ENCODE measurements around the gene PRUNE1. TPM values are rescaled to one million over a fixed set of nuclear protein-coding genes. Genes with fewer than 3 reads are reported as not detected.

PRUNE1 gene
- polyA plus RNA-seq, 1 donor from 2014 or later: 32.2 TPM

DNA sequence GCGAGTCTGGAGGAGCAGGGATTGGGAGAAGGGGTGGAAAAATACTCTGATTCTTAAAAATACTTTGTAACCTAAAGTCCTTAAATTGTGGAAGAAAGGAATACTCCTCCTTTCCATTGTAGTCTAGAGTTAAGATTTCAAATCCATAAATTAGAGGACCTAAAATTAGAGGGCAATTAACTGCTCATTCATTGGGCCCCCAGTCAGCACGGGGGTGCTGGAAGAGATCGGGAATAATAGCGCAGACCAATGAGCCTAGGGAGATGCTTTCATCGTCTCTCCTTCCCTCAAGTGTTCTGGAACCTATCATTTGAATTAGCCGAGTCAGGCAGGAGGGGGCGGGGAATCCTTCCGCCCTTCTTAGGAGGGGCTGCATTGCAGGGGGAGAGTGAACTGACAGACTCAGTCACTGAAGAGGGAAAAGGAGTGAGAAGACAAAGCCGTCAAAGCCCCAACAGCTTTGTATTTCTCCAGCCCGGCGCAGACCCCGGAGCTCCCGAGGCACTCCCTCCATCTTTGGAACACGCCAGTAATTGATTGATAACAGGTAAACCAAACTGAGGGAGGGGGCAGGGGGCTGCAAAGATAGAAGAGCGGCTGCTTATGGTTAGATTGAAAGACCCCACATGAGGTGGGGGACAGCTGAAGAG lies 51.9 kb downstream of the PRUNE1 start, which contains the start of gene MLLT11:
Gene MLLT11, plus strand, starts transcription at position 391 of the 650 bp plus-strand sequence. CDS start 6,828 bp downstream, outside the sequence.
- no peaks in the 10 kb centered on the region for H4K20me1 ChIP-seq (ENCODE audit: insufficient read depth)
- H3K4me3 ChIP-seq (ENCODE audit: low read length): peak within 1 kb of the TSS; percentile 69
- peak within 1 kb of the TSS; percentile 98 for H3K9ac ChIP-seq (ENCODE audit: low read length)
- H3K27me3 ChIP-seq (ENCODE audit: insufficient read depth, low read depth, low read length): no peaks in the 10 kb centered on the region
- peak within 1 kb of the TSS; percentile 25 for H2AFZ ChIP-seq (ENCODE audit: low read depth, low read length)
- no peaks in the 10 kb centered on the region for H3K9me3 ChIP-seq (ENCODE audit: low read length)
- no peaks in the 10 kb centered on the region for H3K9me2 ChIP-seq (ENCODE audit: insufficient read depth, low read length)
- peak within 1 kb of the TSS; percentile 100 for H3K4me2 ChIP-seq (ENCODE audit: low read length)
- H3F3A ChIP-seq (ENCODE audit: insufficient read depth, low read length, poor library complexity, severe bottlenecking): peaks cover 10% of the 10 kb centered on the region
- peaks cover 4% of the 10 kb centered on the region for H3K36me3 ChIP-seq (ENCODE audit: insufficient read depth, low read length)
- TF ChIP-seq, protein P1, sequence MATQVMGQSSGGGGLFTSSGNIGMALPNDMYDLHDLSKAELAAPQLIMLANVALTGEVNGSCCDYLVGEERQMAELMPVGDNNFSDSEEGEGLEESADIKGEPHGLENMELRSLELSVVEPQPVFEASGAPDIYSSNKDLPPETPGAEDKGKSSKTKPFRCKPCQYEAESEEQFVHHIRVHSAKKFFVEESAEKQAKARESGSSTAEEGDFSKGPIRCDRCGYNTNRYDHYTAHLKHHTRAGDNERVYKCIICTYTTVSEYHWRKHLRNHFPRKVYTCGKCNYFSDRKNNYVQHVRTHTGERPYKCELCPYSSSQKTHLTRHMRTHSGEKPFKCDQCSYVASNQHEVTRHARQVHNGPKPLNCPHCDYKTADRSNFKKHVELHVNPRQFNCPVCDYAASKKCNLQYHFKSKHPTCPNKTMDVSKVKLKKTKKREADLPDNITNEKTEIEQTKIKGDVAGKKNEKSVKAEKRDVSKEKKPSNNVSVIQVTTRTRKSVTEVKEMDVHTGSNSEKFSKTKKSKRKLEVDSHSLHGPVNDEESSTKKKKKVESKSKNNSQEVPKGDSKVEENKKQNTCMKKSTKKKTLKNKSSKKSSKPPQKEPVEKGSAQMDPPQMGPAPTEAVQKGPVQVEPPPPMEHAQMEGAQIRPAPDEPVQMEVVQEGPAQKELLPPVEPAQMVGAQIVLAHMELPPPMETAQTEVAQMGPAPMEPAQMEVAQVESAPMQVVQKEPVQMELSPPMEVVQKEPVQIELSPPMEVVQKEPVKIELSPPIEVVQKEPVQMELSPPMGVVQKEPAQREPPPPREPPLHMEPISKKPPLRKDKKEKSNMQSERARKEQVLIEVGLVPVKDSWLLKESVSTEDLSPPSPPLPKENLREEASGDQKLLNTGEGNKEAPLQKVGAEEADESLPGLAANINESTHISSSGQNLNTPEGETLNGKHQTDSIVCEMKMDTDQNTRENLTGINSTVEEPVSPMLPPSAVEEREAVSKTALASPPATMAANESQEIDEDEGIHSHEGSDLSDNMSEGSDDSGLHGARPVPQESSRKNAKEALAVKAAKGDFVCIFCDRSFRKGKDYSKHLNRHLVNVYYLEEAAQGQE (IDR thresholded peaks at IDR 0.05; ENCODE audit: borderline replicate concordance): peak; percentile 95
- peak; percentile 43 for TF ChIP-seq MXI1 (conservative IDR thresholded peaks at IDR 0.05; ENCODE audit: poor library complexity, severe bottlenecking)
- peak; percentile 8 for TF ChIP-seq RAD21 (conservative IDR thresholded peaks at IDR 0.05)
- TF ChIP-seq TAF1 (IDR thresholded peaks at IDR 0.05; ENCODE audit: low read depth): peak; percentile 96
- no peak for TF ChIP-seq EZH2 (IDR thresholded peaks at IDR 0.05; ENCODE audit: borderline replicate concordance, insufficient read depth, low read length, poor library complexity, severe bottlenecking)
- peak; percentile 99 for TF ChIP-seq POLR2AphosphoS5 (IDR thresholded peaks at IDR 0.05)
- TF ChIP-seq CTCF (IDR thresholded peaks at IDR 0.05; ENCODE audit: poor library complexity, severe bottlenecking): peak; percentile 56
- peak; percentile 82 for TF ChIP-seq EP300 (conservative IDR thresholded peaks at IDR 0.05; ENCODE audit: poor library complexity, severe bottlenecking)
- no peak for TF ChIP-seq SMC3 (conservative IDR thresholded peaks at IDR 0.05; ENCODE audit: poor library complexity)
- peaks cover 80% of the 10 kb centered on the region for H3K79me2 ChIP-seq (replicated peaks; ENCODE audit: insufficient read depth, low read length)
- H3K27ac ChIP-seq (ENCODE audit: low read length): peak within 1 kb of the TSS; percentile 99

GRCh38 chr1:151060657-151061421 lies 52.6 kb downstream of the PRUNE1 start:
- Histone ChIP-seq H4K20me1 (ENCODE audit: insufficient read depth) (no peaks in the 10 kb centered on the region), H3F3A (ENCODE audit: insufficient read depth, low read length, poor library complexity, severe bottlenecking) (peaks cover 10% of the 10 kb centered on the region), H3K9me3 (ENCODE audit: low read length) (no peaks in the 10 kb centered on the region), H3K79me2 (replicated peaks; ENCODE audit: insufficient read depth, low read length) (peaks cover 88% of the 10 kb centered on the region), H3K9me2 (ENCODE audit: insufficient read depth, low read length) (no peaks in the 10 kb centered on the region), H3K36me3 (ENCODE audit: insufficient read depth, low read length) (peaks cover 6% of the 10 kb centered on the region), H3K27ac (ENCODE audit: low read length) (peak overlapping the region; percentile 99), H3K4me2 (ENCODE audit: low read length) (peak overlapping the region; percentile 100), H3K9ac (ENCODE audit: low read length) (peak overlapping the region; percentile 98), H3K4me3 (ENCODE audit: low read length) (peak overlapping the region; percentile 69), H2AFZ (ENCODE audit: low read depth, low read length) (peak overlapping the region; percentile 25), H3K27me3 (ENCODE audit: insufficient read depth, low read depth, low read length) (no peaks in the 10 kb centered on the region)
- TF ChIP-seq RAD21 (conservative IDR thresholded peaks at IDR 0.05) (no peak), CTCF (IDR thresholded peaks at IDR 0.05; ENCODE audit: poor library complexity, severe bottlenecking) (peak; percentile 3), EZH2 (IDR thresholded peaks at IDR 0.05; ENCODE audit: borderline replicate concordance, insufficient read depth, low read length, poor library complexity, severe bottlenecking) (no peak), TAF1 (IDR thresholded peaks at IDR 0.05; ENCODE audit: low read depth) (peak; percentile 54), MXI1 (conservative IDR thresholded peaks at IDR 0.05; ENCODE audit: poor library complexity, severe bottlenecking) (peak; percentile 18), POLR2AphosphoS5 (IDR thresholded peaks at IDR 0.05) (peak; percentile 76), EP300 (conservative IDR thresholded peaks at IDR 0.05; ENCODE audit: poor library complexity, severe bottlenecking) (no peak), SMC3 (conservative IDR thresholded peaks at IDR 0.05; ENCODE audit: poor library complexity) (no peak)
- TF ChIP-seq, protein P1 (IDR thresholded peaks at IDR 0.05; ENCODE audit: borderline replicate concordance): peak; percentile 77

All from neural cell (in vitro differentiated cells).